NOMO-1 treated with DMSO at 0.1 percent for 48 hours (cell line): Measurements from ENCODE around the gene PDGFC.

ENCODE experiments used
- DNase-seq: peaks from one replicate; lab custom pipeline; 2025; ENCODE audit not compliant: unreplicated experiment; lab: John Stamatoyannopoulos, UW

Gene PDGFC

GRCh38 chr4:156971676-156972378 is at the start of gene PDGFC:
Gene PDGFC (minus strand): TSS chr4:156971799. CDS start chr4:156970903, 896 bp downstream.
- DNase-seq: peak; percentile 52

GRCh38 chr4:157020882-157021281 is 49.3 kb upstream of the PDGFC start:
- DNase-seq: no peak

GRCh38 chr4:157018920-157019490 is 47.4 kb upstream of the PDGFC start:
- no peak for DNase-seq

- DNase-seq: peak; percentile 71
Observed at GRCh38 chr4:157014621-157015591, 43.3 kb upstream of the PDGFC start.

GRCh38 chr4:157013656-157014055 is 42.1 kb upstream of the PDGFC start:
- no peak for DNase-seq

GRCh38 chr4:157012781-157013180 is 41.2 kb upstream of the PDGFC start:
- no peak for DNase-seq

GRCh38 chr4:157012296-157012695 is 40.7 kb upstream of the PDGFC start:
- no peak for DNase-seq

GRCh38 chr4:157010630-157011029 is 39.0 kb upstream of the PDGFC start:
- no peak for DNase-seq

- DNase-seq: no peak
Observed at GRCh38 chr4:157005831-157006230, 34.2 kb upstream of the PDGFC start.

GRCh38 chr4:157005193-157005592 is 33.6 kb upstream of the PDGFC start:
- DNase-seq: no peak

- no peak for DNase-seq
Observed at GRCh38 chr4:157004279-157005161, 32.9 kb upstream of the PDGFC start.

- no peak for DNase-seq
Observed at GRCh38 chr4:156999175-156999517, 27.5 kb upstream of the PDGFC start.

- no peak for DNase-seq
Observed at GRCh38 chr4:156998500-156999174, 27.0 kb upstream of the PDGFC start.

GRCh38 chr4:156992943-156993342 is 21.3 kb upstream of the PDGFC start:
- DNase-seq: no peak

- no peak for DNase-seq
Observed at GRCh38 chr4:156991161-156991560, 19.6 kb upstream of the PDGFC start.

- DNase-seq: no peak
Observed at GRCh38 chr4:156983366-156983765, 11.8 kb upstream of the PDGFC start.

GRCh38 chr4:156981262-156981769 is 9.7 kb upstream of the PDGFC start:
- DNase-seq: no peak

GRCh38 chr4:156977435-156978160 is 6.0 kb upstream of the PDGFC start:
- no peak for DNase-seq

- no peak for DNase-seq
Observed at GRCh38 chr4:156976147-156976546, 4.5 kb upstream of the PDGFC start.
